Neural progenitor cell (in vitro differentiated cells): Measurements from ENCODE around the gene BCOR. TPM values are rescaled to one million over a fixed set of nuclear protein-coding genes. Genes with fewer than 3 reads are reported as not detected.

Experiments used
- DNase-seq: peaks from one replicate; pipeline ENCODE4 v3.0.0-alpha.2; 2016; ENCODE audit warnings: low spot score
- H2AFZ ChIP-seq: fragments of 200-600 bp; sonication (generic); replicated peaks from 2 replicates; pipeline ENCODE4 v1.6.1; 2016; ENCODE audit warnings: antibody characterized with exemption
- H3F3A ChIP-seq: fragments of 200-600 bp; sonication (generic); 2 replicates; pipeline ENCODE4 v1.6.1; 2016; ENCODE audit warnings: antibody characterized with exemption, low read depth
- H3K27ac ChIP-seq: fragments of 200-600 bp; sonication (generic); 2 replicates; pipeline ENCODE4 v1.5.1; 2016; ENCODE audit warnings: mild to moderate bottlenecking
- H3K27me3 ChIP-seq: fragments of 200-600 bp; sonication (generic); 2 replicates; pipeline ENCODE4 v1.6.1; 2016; ENCODE audit warnings: mild to moderate bottlenecking, moderate library complexity
- H3K36me3 ChIP-seq: fragments of 200-600 bp; sonication (generic); 2 replicates; pipeline ENCODE4 v1.5.1; 2016
- H3K4me1 ChIP-seq: fragments of 200-600 bp; sonication (generic); 2 replicates; pipeline ENCODE4 v1.6.1; 2016; ENCODE audit warnings: mixed run types
- H3K4me2 ChIP-seq: fragments of 200-600 bp; sonication (generic); 2 replicates; pipeline ENCODE4 v1.6.1; 2016
- H3K4me3 ChIP-seq: fragments of 200-600 bp; sonication (generic); 2 replicates; pipeline ENCODE4 v1.5.1; 2016
- H3K79me2 ChIP-seq: fragments of 200-600 bp; sonication (generic); 2 replicates; pipeline ENCODE4 v1.6.1; 2016; ENCODE audit warnings: low read depth
- H3K9ac ChIP-seq: fragments of 200-600 bp; sonication (generic); 2 replicates; pipeline ENCODE4 v1.6.1; 2016
- H3K9me3 ChIP-seq: fragments of 200-600 bp; sonication (generic); 2 replicates; pipeline ENCODE4 v1.5.1; 2016; ENCODE audit warnings: low read depth
- H4K20me1 ChIP-seq: fragments of 200-600 bp; sonication (generic); 2 replicates; pipeline ENCODE4 v1.6.1; 2016; ENCODE audit warnings: low read depth
- H3K27ac Mint-ChIP-seq: 3 replicates; pipeline ENCODE4 v1.8.0; 2021; ENCODE audit warnings: mixed read lengths
- H3K27me3 Mint-ChIP-seq: 2 replicates; pipeline ENCODE4 v1.8.0; 2022; ENCODE audit warnings: low read depth, mild to moderate bottlenecking, inconsistent platforms, moderate library complexity, mixed read lengths; ENCODE audit not compliant: insufficient read depth
- H3K36me3 Mint-ChIP-seq: 3 replicates; pipeline ENCODE4 v1.8.0; 2021; ENCODE audit warnings: mixed read lengths
- H3K4me1 Mint-ChIP-seq: 3 replicates; pipeline ENCODE4 v1.8.0; 2021; ENCODE audit warnings: mixed read lengths
- H3K4me3 Mint-ChIP-seq: 3 replicates; pipeline ENCODE4 v1.8.0; 2021; ENCODE audit warnings: mild to moderate bottlenecking, moderate library complexity, mixed read lengths
- H3K9me3 Mint-ChIP-seq: 3 replicates; pipeline ENCODE4 v1.8.0; 2020; ENCODE audit warnings: mixed read lengths
- EZH2 ChIP-seq: fragments of 200-600 bp; sonication (generic); IDR thresholded peaks from 2 replicates; pipeline ENCODE4 v1.6.1; 2017; ENCODE audit warnings: antibody characterized with exemption, mild to moderate bottlenecking, moderate library complexity
- EZH2phosphoT487 ChIP-seq: fragments of 200-600 bp; sonication (generic); IDR thresholded peaks from 2 replicates; pipeline ENCODE4 v1.6.1; 2017; ENCODE audit warnings: antibody characterized with exemption
- total RNA-seq: library from RNA; depleted of rRNA; stranded (reverse); fragments of >200 nt; gene quantifications from 2 replicates; pipeline ENCODE4 v1.2.3, GENCODE V29; 2015; ENCODE audit warnings: low replicate concordance
- TF ChIP-seq, protein P1 (sequence below): fragments of 200-600 bp; sonication (generic); IDR thresholded peaks from 2 replicates; pipeline ENCODE4 v1.5.1; 2017; ENCODE audit warnings: antibody characterized with exemption, mild to moderate bottlenecking

Gene BCOR
- total RNA-seq, 1 donor from 2014 or later = 32.4 TPM

- Mint-ChIP-seq H3K27me3 (peaks cover 8% of the 10 kb centered on the region), H3K4me1 (peaks cover 67% of the 10 kb centered on the region), H3K36me3 (peaks cover 2% of the 10 kb centered on the region), H3K4me3 (peak overlapping the region; percentile 19), H3K9me3 (peaks cover 20% of the 10 kb centered on the region), H3K27ac (no peak overlapping the region)
- Histone ChIP-seq H3K4me3 (no peak overlapping the region), H3K36me3 (no peaks in the 10 kb centered on the region), H3K27ac (no peak overlapping the region), H3K9ac (no peak overlapping the region), H3K4me1 (peaks cover 87% of the 10 kb centered on the region), H3K27me3 (peaks cover 93% of the 10 kb centered on the region), H3K79me2 (peaks cover 100% of the 10 kb centered on the region), H4K20me1 (peaks cover 100% of the 10 kb centered on the region), H2AFZ (no peak overlapping the region), H3F3A (peaks cover 35% of the 10 kb centered on the region), H3K4me2 (peak overlapping the region; percentile 70), H3K9me3 (no peaks in the 10 kb centered on the region)
- no peak for TF ChIP-seq EZH2phosphoT487
- TF ChIP-seq, protein P1, sequence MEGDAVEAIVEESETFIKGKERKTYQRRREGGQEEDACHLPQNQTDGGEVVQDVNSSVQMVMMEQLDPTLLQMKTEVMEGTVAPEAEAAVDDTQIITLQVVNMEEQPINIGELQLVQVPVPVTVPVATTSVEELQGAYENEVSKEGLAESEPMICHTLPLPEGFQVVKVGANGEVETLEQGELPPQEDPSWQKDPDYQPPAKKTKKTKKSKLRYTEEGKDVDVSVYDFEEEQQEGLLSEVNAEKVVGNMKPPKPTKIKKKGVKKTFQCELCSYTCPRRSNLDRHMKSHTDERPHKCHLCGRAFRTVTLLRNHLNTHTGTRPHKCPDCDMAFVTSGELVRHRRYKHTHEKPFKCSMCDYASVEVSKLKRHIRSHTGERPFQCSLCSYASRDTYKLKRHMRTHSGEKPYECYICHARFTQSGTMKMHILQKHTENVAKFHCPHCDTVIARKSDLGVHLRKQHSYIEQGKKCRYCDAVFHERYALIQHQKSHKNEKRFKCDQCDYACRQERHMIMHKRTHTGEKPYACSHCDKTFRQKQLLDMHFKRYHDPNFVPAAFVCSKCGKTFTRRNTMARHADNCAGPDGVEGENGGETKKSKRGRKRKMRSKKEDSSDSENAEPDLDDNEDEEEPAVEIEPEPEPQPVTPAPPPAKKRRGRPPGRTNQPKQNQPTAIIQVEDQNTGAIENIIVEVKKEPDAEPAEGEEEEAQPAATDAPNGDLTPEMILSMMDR = no peak
- TF ChIP-seq EZH2 = no peak
- DNase-seq = peak; percentile 57
Measured at GRCh38 chrX:40086569-40087335, 11.0 kb downstream of the BCOR start.

DNA sequence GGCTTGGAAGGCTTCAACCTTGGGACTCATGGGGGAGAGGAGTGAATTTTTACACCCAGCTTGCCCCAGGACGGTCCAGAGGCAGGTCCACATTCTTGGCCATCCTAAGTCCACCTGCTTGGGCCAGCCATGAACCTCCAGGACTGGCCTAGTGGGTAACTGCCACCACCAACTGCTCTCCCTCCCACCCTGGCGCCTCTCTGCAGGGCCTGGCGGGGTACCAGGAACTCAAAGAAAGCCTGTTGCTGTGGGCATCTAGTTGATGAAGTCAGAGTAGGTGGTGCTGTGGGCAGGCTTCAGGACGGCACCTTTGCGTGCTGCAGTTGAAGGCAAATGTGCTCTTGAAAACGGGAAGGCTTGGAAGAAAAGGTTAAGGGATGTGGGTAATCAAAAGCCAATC, 12.0 kb downstream of the BCOR start:
- Histone ChIP-seq H3K4me3 (no peak overlapping the region), H3F3A (peaks cover 27% of the 10 kb centered on the region), H3K9ac (no peak overlapping the region), H3K9me3 (no peaks in the 10 kb centered on the region), H3K79me2 (peaks cover 100% of the 10 kb centered on the region), H4K20me1 (peaks cover 100% of the 10 kb centered on the region), H3K4me2 (no peak overlapping the region), H2AFZ (no peak overlapping the region), H3K4me1 (peaks cover 87% of the 10 kb centered on the region), H3K27ac (no peak overlapping the region), H3K36me3 (no peaks in the 10 kb centered on the region), H3K27me3 (peaks cover 82% of the 10 kb centered on the region)
- peaks cover 2% of the 10 kb centered on the region for H3K36me3 Mint-ChIP-seq
- peaks cover 21% of the 10 kb centered on the region for H3K9me3 Mint-ChIP-seq
- TF ChIP-seq EZH2 = no peak
- TF ChIP-seq EZH2phosphoT487 = no peak
- TF ChIP-seq, protein P1 = no peak
- no peak overlapping the region for H3K27ac Mint-ChIP-seq
- peaks cover 8% of the 10 kb centered on the region for H3K27me3 Mint-ChIP-seq
- peaks cover 69% of the 10 kb centered on the region for H3K4me1 Mint-ChIP-seq
- DNase-seq = no peak
- H3K4me3 Mint-ChIP-seq = no peak overlapping the region

- peaks cover 24% of the 10 kb centered on the region for H3K9me3 Mint-ChIP-seq
- H3K27me3 Mint-ChIP-seq = peaks cover 7% of the 10 kb centered on the region
- no peak overlapping the region for H3K9ac ChIP-seq
- no peak for DNase-seq
- TF ChIP-seq EZH2phosphoT487 (no peak), EZH2 (no peak)
- TF ChIP-seq, protein P1 = no peak
- no peak overlapping the region for H3K27ac Mint-ChIP-seq
- peaks cover 85% of the 10 kb centered on the region for H3K4me1 ChIP-seq
- no peak overlapping the region for H3K4me3 ChIP-seq
- peaks cover 73% of the 10 kb centered on the region for H3K4me1 Mint-ChIP-seq
- peaks cover 29% of the 10 kb centered on the region for H3F3A ChIP-seq
- no peaks in the 10 kb centered on the region for H3K9me3 ChIP-seq
- H3K36me3 ChIP-seq = no peaks in the 10 kb centered on the region
- peak overlapping the region; percentile 63 for H3K4me3 Mint-ChIP-seq
- H3K36me3 Mint-ChIP-seq = peaks cover 2% of the 10 kb centered on the region
- no peak overlapping the region for H3K27ac ChIP-seq
- peak overlapping the region; percentile 95 for H3K4me2 ChIP-seq
- H3K27me3 ChIP-seq = peaks cover 76% of the 10 kb centered on the region
- H2AFZ ChIP-seq = no peak overlapping the region
- peaks cover 100% of the 10 kb centered on the region for H3K79me2 ChIP-seq
- H4K20me1 ChIP-seq = peaks cover 98% of the 10 kb centered on the region
Measured at GRCh38 chrX:40085102-40085551, 12.6 kb downstream of the BCOR start.
